ENCODE data around the gene ACSS3. TPM values are rescaled to one million over a fixed set of nuclear protein-coding genes. Genes with fewer than 3 reads are reported as not detected.

The ACSS3 gene
- total RNA-seq, 1 experiment from 2014 or later, result 7.7 TPM

DNA sequence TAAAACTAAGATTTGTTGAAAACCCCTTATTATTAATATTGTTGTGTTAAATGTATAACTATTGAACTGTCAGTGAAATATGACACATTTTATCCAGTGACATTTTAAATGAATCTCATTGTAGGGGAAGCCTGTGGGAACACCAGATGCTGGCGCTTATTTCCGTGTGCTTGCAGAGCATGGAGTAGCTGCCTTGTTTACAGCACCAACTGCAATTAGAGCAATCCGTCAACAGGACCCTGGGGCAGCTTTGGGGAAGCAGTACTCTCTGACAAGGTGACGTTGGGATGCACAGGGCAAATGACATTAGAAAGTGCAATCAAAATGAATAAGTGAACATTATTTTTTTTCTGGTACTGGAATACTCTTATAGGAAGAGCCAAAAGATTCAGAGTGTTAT is 96.8 kb downstream of the ACSS3 start:
- no peaks in the 10 kb centered on the region for H3K4me1 ChIP-seq (ENCODE audit: insufficient read depth, low read length, poor library complexity, severe bottlenecking)
- H3K27me3 ChIP-seq (replicated peaks; ENCODE audit: insufficient read depth, low read depth, low read length, poor library complexity), result no peaks in the 10 kb centered on the region
- CTCF ChIA-PET, result no interaction called here
- POLR2A ChIA-PET (ENCODE audit: low non-redundant PET), result no interaction called here
- no peaks in the 10 kb centered on the region for H3K36me3 ChIP-seq (ENCODE audit: insufficient read depth, low read length, poor library complexity, severe bottlenecking)
- intact Hi-C loops (cut with micrococcal nuclease; ENCODE audit: unreplicated experiment), result no loop called here
- BruUV-seq (replicated peaks), result no TSS peak
- no peak for DNase-seq (ENCODE audit: low spot score)
- TF ChIP-seq EZH2 (IDR thresholded peaks at IDR 0.05; ENCODE audit: borderline replicate concordance, low read depth, low read length, poor library complexity, severe bottlenecking), result no peak
- TF ChIP-seq, protein P1, sequence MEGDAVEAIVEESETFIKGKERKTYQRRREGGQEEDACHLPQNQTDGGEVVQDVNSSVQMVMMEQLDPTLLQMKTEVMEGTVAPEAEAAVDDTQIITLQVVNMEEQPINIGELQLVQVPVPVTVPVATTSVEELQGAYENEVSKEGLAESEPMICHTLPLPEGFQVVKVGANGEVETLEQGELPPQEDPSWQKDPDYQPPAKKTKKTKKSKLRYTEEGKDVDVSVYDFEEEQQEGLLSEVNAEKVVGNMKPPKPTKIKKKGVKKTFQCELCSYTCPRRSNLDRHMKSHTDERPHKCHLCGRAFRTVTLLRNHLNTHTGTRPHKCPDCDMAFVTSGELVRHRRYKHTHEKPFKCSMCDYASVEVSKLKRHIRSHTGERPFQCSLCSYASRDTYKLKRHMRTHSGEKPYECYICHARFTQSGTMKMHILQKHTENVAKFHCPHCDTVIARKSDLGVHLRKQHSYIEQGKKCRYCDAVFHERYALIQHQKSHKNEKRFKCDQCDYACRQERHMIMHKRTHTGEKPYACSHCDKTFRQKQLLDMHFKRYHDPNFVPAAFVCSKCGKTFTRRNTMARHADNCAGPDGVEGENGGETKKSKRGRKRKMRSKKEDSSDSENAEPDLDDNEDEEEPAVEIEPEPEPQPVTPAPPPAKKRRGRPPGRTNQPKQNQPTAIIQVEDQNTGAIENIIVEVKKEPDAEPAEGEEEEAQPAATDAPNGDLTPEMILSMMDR (conservative IDR thresholded peaks at IDR 0.05; ENCODE audit: low read depth, low read length), result no peak
- no peak overlapping the region for H3K4me3 ChIP-seq (ENCODE audit: low read depth, low read length, poor library complexity, severe bottlenecking)
- H3K9me3 ChIP-seq (ENCODE audit: low read depth, low read length, poor library complexity, severe bottlenecking), result peaks cover 8% of the 10 kb centered on the region
- H3K27ac ChIP-seq (ENCODE audit: low read depth, low read length, poor library complexity, severe bottlenecking), result no peak overlapping the region

DNA sequence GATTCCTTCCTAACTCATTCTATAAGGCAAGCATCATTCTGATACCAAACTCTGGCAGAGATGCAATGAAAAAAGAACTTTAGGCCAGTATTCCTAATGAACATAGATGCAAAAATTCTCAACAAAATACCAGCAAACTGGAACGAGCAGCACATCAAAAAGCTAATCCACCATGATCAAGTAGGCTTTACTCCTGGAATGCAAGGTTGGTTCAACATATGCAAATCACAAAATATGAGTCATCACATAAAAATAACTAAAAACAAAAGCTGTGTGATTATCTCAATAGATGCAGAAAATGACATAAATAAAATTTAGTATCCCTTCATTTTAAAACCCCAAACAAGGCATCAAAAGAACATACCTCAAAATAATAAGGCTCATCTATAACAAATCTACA is 98.9 kb downstream of the ACSS3 start:
- no peak overlapping the region for H3K27ac ChIP-seq (ENCODE audit: low read depth, low read length, poor library complexity, severe bottlenecking)
- H3K27me3 ChIP-seq (replicated peaks; ENCODE audit: insufficient read depth, low read depth, low read length, poor library complexity), result no peaks in the 10 kb centered on the region
- H3K4me1 ChIP-seq (ENCODE audit: insufficient read depth, low read length, poor library complexity, severe bottlenecking), result peaks cover 10% of the 10 kb centered on the region
- H3K36me3 ChIP-seq (ENCODE audit: insufficient read depth, low read length, poor library complexity, severe bottlenecking), result no peaks in the 10 kb centered on the region
- POLR2A ChIA-PET (ENCODE audit: low non-redundant PET), result no interaction called here
- peaks cover 8% of the 10 kb centered on the region for H3K9me3 ChIP-seq (ENCODE audit: low read depth, low read length, poor library complexity, severe bottlenecking)
- intact Hi-C loops (cut with micrococcal nuclease; ENCODE audit: unreplicated experiment), result no loop called here
- no peak for DNase-seq (ENCODE audit: low spot score)
- no TSS peak for BruUV-seq (replicated peaks)
- H3K4me3 ChIP-seq (ENCODE audit: low read depth, low read length, poor library complexity, severe bottlenecking), result no peak overlapping the region
- CTCF ChIA-PET, result no interaction called here
- TF ChIP-seq, protein P1 (conservative IDR thresholded peaks at IDR 0.05; ENCODE audit: low read depth, low read length), result no peak
- no peak for TF ChIP-seq EZH2 (IDR thresholded peaks at IDR 0.05; ENCODE audit: borderline replicate concordance, low read depth, low read length, poor library complexity, severe bottlenecking)

DNA sequence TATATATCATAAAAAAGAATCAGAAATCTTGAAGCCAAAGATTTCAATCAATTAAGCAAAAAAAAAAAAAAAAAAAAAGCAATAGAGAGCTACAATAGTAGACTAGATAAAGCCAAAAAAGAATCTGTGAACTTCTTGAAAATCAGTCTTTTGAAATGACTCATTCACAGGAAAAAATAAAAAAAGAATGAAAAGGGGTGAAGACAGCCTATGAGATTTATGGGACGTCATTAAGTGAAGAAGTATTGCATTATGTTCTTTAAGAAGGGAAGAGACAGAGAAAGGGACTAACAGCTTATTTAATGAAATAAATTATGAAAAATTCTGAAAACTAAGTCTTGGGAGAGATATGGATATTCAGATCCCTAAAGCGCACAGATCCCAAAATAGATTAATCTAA is 103.8 kb downstream of the ACSS3 start:
- DNase-seq (ENCODE audit: low spot score), result peak; percentile 84
- POLR2A ChIA-PET (ENCODE audit: low non-redundant PET), result interaction anchor here (0.6 kb wide), 1 partner anchor 1148 kb away, joined by 3 read pairs; no protein-coding TSS in a partner anchor
- Histone ChIP-seq H3K4me1 (ENCODE audit: insufficient read depth, low read length, poor library complexity, severe bottlenecking) (peaks cover 20% of the 10 kb centered on the region), H3K9me3 (ENCODE audit: low read depth, low read length, poor library complexity, severe bottlenecking) (peaks cover 10% of the 10 kb centered on the region), H3K27me3 (replicated peaks; ENCODE audit: insufficient read depth, low read depth, low read length, poor library complexity) (no peaks in the 10 kb centered on the region), H3K36me3 (ENCODE audit: insufficient read depth, low read length, poor library complexity, severe bottlenecking) (no peaks in the 10 kb centered on the region), H3K4me3 (ENCODE audit: low read depth, low read length, poor library complexity, severe bottlenecking) (no peak overlapping the region), H3K27ac (ENCODE audit: low read depth, low read length, poor library complexity, severe bottlenecking) (peak overlapping the region; percentile 6)
- intact Hi-C loops (cut with micrococcal nuclease; ENCODE audit: unreplicated experiment), result no loop called here
- BruUV-seq (replicated peaks), result no TSS peak
- CTCF ChIA-PET, result no interaction called here
- no peak for TF ChIP-seq EZH2 (IDR thresholded peaks at IDR 0.05; ENCODE audit: borderline replicate concordance, low read depth, low read length, poor library complexity, severe bottlenecking)
- TF ChIP-seq, protein P1 (conservative IDR thresholded peaks at IDR 0.05; ENCODE audit: low read depth, low read length), result no peak

Data from A673 (cell line).